CD4-positive, alpha-beta T cell treated with Interleukin-17A for 1 hour (primary cell): ENCODE data around the gene THSD4.
A peak's percentile ranks its signal among the peaks of the same experiment; 100 is the strongest.
"Not testable (repeated sequence)": the region's sequence is repeated elsewhere in the genome, so short reads cannot be mapped to it uniquely, and the experiment has no call there.

Experiments used
- DNase-seq: peaks from one replicate; pipeline ENCODE4 v3.0.0-alpha.2; 2020

Gene THSD4

GRCh38 chr15:71709808-71710418 lies 594.6 kb downstream of the THSD4 start:
- DNase-seq: no peak

- DNase-seq: no peak
These were observed 596.9 kb downstream of the THSD4 start for GRCh38 chr15:71712182-71712581.

GRCh38 chr15:71713191-71713809 lies 598.0 kb downstream of the THSD4 start:
- DNase-seq: no peak

DNA sequence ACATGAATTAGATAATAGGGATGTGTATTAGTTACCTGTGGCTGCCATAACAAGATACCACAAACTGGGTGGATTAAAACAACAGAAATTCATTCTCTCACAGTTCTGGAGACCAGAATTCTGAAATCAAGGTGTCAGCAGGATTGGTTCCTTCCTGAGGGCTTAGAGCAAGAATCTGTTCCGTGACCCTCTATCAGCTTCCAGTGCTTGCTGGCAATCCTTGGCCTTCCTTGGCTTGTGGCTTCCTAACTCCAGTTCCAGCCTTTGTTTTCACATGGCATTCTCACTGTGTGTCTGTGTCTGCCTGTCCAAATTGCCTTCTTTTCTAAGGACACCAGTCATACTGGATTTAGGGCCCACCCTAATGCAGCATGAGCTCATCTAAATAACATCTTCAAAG lies 600.6 kb downstream of the THSD4 start:
- no peak for DNase-seq

DNA sequence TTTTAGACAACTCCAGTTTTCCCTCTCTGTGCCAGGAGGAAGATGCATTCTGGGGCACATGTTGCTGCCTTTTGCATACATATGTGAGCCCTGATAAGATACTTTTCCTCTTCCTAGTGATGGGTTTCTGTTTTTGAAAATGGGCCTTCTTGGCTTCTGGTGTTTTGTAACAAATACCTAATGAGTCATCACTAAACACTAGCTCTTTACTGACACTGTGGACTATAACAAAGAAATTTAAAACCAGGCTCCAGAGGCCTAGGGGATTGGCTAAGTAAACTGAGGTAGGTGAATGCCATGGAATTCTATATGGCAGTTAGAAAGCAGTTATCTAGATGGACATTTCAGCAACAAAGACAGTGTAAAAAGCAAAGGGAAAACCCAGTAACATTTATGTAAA lies 601.7 kb downstream of the THSD4 start:
- DNase-seq: no peak

DNA sequence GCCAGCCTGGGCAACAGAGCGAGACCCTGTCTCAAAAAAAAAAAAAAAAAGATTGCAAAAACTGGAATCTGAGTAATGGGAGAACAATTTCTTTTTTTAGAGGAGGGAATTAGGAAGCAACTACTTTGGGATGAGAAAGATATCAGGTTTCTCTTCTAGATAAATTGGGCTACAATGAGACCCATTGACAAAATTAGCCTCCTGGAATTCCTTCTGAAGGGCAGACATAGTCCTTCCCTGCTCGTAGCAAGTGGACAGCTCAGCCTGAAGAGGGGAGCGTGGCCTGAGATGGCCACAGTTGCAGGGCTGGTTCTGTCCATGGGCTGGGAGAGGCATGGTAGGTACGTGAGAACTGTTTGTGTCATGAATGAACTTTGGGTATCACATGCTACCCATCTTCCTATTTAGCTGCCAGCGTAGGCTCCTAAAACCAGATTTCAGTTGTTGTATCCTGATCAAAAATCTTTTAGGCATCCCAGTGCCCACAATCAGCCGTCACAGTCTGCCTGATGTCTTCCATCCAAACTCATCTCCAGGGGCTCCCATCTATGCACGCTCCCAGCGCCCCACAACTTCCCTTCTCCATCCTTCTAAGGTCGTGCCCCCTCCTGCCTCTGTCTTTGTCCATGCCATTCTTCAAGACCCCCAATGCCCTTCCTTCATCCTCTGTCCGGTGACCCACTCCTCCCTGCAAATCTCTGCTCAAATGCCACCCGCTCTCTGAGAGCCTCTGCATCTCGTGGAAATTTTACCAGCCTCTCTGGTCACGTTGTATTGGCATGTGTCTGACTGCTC lies 603.0 kb downstream of the THSD4 start:
- no peak for DNase-seq

DNA sequence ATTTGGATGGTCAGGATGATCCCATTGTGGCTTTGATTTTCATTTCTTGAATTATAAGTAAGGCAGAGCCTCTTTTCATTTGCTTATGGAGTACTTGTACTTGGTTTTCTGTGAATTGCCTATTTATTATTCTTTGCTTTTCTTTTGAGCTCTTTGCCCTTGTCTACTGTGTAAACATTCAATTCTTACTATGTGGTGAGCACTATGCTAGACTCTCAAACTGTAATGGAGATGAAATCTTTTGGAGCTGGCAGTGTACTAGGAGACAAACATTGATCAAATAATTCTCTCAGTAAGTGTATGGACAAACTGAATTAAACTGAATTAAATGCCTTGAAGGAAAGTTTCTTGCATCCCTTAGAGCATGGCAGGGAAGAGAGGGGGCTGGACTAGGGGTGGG lies 608.1 kb downstream of the THSD4 start:
- no peak for DNase-seq

DNA sequence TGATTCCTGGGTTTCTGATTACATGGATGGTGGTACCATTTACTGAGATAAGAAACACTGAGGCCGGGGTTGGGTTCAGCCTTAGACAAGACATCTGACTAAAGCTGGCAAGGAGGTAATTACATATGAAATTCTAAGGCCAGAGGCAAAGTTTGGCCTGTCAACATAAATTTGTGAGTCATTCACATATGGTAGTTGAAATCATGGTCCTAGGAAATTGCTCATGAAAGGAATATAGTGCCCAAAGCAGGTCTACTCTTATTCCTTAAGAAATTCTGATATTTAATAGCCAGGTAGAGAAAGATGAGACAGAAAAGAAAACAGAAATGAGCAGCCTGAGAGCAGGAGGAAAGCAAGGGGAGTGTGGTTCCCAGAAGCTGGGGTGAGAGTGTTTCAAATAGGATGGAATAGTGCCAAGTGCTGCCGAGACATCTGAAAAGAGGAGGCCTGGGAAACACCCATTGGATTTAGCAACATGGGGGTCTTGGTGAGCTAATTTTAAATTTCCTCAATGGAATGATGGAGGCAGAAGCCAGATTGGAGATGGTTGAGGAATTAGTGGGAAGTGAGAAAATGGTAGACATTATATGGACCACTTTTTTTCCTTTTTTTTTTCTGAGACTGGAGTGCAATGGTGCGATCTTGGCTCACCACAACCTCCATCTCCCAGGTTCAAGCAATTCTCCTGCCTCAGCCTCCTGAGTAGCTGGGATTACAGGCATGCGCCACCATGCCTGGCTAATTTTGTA lies 610.1 kb downstream of the THSD4 start:
- not testable (repeated sequence) for DNase-seq

DNA sequence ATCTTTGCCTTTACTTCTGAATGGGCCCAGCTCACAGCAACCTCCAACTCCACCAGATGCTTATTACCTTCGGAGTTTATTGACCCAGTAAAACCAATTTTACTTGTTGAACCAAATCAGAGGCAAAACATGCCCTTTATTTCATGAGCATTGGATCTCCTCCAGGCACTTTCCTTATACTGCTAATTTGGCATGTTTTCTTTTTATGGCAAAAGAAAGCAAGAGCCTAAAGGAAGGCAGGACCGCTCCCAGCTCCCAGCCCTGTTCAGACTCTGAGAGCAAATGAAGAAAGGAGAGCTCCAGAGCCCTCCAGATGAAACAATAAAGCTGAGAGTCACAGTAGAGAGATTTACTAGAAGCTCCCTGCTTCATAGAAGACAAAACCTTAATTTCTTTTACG lies 613.6 kb downstream of the THSD4 start:
- DNase-seq: no peak

- no peak for DNase-seq
These were observed 614.0 kb downstream of the THSD4 start for GRCh38 chr15:71729319-71729718.

DNA sequence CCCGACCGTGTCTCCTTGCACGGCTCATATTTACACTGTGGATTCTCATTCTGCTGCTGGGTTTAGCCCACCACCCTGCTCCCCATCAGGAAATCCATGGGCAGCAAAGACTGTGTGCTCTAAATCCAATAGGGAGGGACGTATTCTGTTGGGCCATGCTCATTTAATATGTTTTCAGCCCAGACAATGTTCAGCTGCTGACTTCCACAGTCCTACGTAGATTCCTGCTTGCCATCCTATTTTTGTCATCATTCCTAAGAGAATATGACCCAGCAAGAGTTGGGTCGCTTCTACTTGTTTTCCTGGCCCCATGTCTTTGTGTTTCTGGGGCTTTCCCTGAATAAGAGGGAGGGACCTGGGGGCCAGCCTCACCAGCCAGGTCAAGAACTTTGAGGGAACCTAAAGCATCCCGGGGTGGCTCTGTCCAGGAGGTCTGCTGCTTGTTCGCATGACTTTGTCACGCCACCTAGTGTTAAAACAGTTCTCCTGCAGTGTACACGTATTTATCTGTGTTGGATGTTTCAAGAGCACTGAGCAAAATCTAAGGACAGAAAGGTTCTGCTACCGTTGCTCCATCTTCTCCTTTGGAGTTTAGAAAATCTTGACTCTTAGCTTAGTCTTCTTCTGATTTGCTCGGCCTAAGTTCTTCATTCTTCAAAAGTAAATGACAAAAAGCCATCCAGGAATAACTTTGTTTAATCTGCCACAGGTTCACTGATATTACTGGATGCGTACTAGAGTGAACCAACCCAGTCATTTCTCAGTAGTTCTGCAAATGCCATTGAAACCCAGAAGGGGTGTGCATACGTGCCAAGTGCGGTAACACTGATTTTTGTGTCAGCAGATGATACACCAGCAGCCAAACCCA lies 615.2 kb downstream of the THSD4 start:
- peak; percentile 31 for DNase-seq

DNA sequence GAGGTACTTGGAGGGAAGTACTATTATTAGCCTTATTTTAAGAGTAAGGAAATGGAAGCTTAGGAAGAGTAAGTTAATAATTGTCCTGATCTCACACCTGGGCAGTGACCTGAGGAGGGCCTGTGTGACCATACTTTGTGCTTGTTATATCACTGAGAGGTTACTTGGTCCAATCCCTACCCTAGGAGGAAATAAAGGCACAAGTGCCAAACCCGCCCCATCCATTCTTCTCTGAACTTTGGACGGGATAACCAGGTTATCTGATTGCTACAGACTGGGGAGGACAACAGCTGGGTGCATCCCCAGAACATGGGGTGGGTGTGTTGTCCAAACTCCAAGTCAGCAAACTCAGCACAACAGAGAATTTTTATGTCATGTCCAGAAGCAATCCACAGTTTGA lies 617.4 kb downstream of the THSD4 start:
- DNase-seq: no peak

DNA sequence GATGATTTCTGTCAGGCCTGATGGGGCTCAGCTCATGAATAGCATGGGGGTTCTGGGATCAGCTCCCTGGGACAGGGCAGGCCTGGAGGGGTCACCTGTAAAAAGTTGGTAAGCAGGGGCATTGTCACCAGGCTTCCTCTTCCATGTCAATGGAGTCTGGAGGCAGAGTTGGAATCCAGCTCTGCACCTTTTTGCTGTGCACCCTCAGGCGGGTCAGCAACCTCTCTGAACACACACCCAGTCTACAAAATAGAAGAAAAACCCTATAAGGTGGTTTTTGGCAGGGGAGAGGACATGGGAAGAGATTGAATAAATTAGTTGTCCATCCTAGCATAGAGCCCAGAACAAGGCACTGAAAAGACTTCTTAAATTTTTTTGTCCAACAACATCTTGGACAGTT lies 617.9 kb downstream of the THSD4 start:
- no peak for DNase-seq

DNA sequence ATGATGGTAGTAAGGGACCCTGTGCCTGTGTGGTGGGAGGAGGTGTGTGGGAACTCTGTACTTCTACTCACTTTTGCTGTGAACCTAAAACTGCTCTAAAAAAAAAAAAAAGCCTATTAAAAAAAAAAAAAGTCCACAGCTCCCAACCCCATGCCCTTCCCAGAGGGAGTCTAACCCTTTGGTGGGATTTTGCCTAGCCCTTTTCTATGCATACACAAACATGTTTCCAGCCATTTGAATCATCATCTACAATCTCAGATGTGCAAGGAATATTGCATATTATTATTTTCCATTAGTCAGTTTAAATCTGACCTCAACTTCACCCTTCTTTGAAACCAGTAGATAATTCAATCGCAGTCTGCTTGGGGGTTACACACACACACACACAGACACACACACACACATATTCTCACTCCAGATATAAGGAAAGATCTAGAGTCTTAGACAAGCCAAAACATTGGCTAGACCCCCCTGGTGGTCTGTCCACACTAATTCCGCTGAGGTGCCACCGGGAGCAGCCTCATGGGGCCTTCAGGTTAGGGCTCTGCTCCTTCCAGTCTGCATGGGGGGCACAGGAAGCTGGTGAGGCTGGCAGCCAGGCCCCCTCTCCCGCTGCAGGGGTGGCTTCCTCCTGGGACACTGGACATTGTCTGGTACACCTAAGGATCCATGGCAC lies 619.6 kb downstream of the THSD4 start:
- DNase-seq: no peak

DNA sequence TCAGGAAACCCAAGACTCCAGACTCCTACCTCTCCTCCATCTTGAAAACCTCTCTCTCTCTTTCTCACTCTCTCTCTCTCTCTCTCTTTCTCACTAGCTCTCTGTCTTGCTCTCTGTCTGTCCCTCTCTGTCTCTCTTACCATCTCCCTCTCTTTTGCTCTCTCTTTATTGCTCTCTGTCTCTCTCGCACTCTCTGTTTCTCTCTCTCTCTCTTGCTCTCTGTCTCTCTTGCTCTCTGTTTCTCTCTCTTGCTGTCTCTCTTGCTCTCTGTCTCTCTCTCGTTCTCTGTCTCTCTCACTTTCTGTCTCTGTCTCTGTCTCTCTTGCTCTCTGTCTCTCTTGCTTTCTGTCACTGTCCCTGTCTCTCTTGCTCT lies 620.1 kb downstream of the THSD4 start:
- no peak for DNase-seq

- DNase-seq: no peak
These were observed 621.1 kb downstream of the THSD4 start for GRCh38 chr15:71736286-71736947.

GRCh38 chr15:71737761-71738160 lies 622.5 kb downstream of the THSD4 start:
- DNase-seq: no peak

- DNase-seq: no peak
These were observed 624.1 kb downstream of the THSD4 start for GRCh38 chr15:71739355-71739754.

- no peak for DNase-seq
These were observed 627.7 kb downstream of the THSD4 start for GRCh38 chr15:71742964-71743363.

DNA sequence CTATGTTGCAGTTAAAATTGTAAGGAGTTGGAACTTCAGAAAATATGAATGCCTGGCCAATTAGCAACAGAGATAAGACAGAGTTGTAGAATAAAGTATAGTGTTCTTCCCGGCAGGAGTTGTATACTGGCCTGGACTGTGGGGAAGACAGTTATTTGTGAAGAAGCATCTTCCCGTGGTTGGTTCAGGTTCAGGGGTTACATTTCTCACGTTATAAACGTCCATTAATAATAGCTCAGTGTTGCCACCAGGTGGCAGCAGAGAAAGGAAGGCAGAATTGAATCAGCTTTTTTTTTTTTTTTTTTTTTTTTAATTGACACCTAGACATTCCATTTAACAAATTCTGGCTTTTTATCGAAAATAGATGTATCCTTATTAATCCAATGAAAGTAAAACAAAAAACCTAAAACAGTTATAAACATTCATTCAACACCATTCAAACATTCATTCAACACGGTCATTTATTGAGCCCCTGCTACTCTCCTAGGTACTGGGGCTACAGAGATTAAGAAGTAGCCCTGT lies 628.7 kb downstream of the THSD4 start:
- peak; percentile 58 for DNase-seq

GRCh38 chr15:71746719-71747118 lies 631.4 kb downstream of the THSD4 start:
- DNase-seq: no peak
